GM23338 (cell line): Measurements from ENCODE around the gene MYOF.

ENCODE experiments used
- EZH2 ChIP-seq: fragments of 200-600 bp; sonication (generic); IDR thresholded peaks from one replicate; pipeline ENCODE4 v1.8.0; 2017; ENCODE audit warnings: antibody characterized with exemption, mild to moderate bottlenecking, low read depth; ENCODE audit not compliant: unreplicated experiment
- EZH2phosphoT487 ChIP-seq: fragments of 200-600 bp; sonication (generic); IDR thresholded peaks from one replicate; pipeline ENCODE4 v1.8.1; 2018; ENCODE audit warnings: antibody characterized with exemption; ENCODE audit not compliant: unreplicated experiment
- TF ChIP-seq, protein P1 (sequence below), 2 experiments: fragments of 200-600 bp in 1 of 2; sonication (generic) in 1 of 2; conservative IDR thresholded peaks; 2 replicates each; pipeline versions ENCODE4 v1.5.1 to v1.6.1; 2016 to 2017; ENCODE audit warnings: antibody characterized with exemption in 2 of 2, low read depth in 2 of 2, mild to moderate bottlenecking in 2 of 2, moderate library complexity in 1 of 2
- TF ChIP-seq, protein P2 (sequence below): IDR thresholded peaks from one replicate; pipeline ENCODE4 v1.6.1; 2018; ENCODE audit warnings: antibody characterized with exemption; ENCODE audit not compliant: unreplicated experiment

- TF ChIP-seq, protein P1, sequence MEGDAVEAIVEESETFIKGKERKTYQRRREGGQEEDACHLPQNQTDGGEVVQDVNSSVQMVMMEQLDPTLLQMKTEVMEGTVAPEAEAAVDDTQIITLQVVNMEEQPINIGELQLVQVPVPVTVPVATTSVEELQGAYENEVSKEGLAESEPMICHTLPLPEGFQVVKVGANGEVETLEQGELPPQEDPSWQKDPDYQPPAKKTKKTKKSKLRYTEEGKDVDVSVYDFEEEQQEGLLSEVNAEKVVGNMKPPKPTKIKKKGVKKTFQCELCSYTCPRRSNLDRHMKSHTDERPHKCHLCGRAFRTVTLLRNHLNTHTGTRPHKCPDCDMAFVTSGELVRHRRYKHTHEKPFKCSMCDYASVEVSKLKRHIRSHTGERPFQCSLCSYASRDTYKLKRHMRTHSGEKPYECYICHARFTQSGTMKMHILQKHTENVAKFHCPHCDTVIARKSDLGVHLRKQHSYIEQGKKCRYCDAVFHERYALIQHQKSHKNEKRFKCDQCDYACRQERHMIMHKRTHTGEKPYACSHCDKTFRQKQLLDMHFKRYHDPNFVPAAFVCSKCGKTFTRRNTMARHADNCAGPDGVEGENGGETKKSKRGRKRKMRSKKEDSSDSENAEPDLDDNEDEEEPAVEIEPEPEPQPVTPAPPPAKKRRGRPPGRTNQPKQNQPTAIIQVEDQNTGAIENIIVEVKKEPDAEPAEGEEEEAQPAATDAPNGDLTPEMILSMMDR (conservative IDR thresholded peaks at IDR 0.05; ENCODE audit: low read depth in 2 of 2) = no peak
- no peak for TF ChIP-seq EZH2phosphoT487
- TF ChIP-seq, protein P2, sequence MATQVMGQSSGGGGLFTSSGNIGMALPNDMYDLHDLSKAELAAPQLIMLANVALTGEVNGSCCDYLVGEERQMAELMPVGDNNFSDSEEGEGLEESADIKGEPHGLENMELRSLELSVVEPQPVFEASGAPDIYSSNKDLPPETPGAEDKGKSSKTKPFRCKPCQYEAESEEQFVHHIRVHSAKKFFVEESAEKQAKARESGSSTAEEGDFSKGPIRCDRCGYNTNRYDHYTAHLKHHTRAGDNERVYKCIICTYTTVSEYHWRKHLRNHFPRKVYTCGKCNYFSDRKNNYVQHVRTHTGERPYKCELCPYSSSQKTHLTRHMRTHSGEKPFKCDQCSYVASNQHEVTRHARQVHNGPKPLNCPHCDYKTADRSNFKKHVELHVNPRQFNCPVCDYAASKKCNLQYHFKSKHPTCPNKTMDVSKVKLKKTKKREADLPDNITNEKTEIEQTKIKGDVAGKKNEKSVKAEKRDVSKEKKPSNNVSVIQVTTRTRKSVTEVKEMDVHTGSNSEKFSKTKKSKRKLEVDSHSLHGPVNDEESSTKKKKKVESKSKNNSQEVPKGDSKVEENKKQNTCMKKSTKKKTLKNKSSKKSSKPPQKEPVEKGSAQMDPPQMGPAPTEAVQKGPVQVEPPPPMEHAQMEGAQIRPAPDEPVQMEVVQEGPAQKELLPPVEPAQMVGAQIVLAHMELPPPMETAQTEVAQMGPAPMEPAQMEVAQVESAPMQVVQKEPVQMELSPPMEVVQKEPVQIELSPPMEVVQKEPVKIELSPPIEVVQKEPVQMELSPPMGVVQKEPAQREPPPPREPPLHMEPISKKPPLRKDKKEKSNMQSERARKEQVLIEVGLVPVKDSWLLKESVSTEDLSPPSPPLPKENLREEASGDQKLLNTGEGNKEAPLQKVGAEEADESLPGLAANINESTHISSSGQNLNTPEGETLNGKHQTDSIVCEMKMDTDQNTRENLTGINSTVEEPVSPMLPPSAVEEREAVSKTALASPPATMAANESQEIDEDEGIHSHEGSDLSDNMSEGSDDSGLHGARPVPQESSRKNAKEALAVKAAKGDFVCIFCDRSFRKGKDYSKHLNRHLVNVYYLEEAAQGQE = no peak
- no peak for TF ChIP-seq EZH2
These were observed 95.3 kb downstream of the MYOF start for GRCh38 chr10:93386631-93387369.
